ENCODE data around the gene ITGB4.

The ITGB4 gene

DNA sequence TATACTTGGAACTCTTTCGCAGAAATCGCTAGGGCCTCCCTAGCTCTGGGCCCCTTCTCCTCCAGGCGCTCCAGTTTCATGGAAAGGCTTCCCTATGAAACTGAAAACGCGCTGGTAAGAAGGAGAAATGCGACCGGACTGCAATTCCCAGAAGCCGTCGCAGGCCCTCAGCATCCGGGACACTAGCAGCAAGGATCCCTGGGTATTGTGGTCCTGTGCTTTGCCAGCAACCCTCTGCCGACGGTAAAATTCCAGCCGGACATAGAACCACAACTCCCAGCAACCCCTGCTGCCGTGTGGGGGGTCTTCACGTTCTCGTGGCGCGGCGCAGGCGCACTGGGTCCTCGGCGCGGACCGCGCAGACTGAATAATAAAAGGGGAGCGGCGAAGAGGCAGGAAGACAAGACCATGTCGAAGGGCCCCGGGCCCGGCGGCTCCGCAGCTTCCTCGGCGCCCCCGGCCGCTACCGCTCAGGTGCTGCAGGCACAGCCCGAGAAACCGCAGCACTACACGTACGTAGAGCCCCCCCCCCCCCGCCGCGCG, 63.3 kb downstream of the ITGB4 start, which contains the start of gene UNK:
Gene UNK, plus strand, starts transcription at position 334 of the 543 bp plus-strand sequence. Its CDS starts 75 bp downstream, at position 409.
- H3K9ac ChIP-seq (ENCODE audit: low read length), result peak within 1 kb of the TSS; percentile 98
- H3K4me1 ChIP-seq (ENCODE audit: control insufficient read depth, insufficient read depth, low read length), result peaks cover 24% of the 10 kb centered on the region
- H3K4me3 ChIP-seq (ENCODE audit: low read length), result peak within 1 kb of the TSS; percentile 73
- H3K36me3 ChIP-seq (ENCODE audit: control insufficient read depth, insufficient read depth, low read length), result no peaks in the 10 kb centered on the region
- H3K27me3 ChIP-seq (ENCODE audit: control insufficient read depth, insufficient read depth, low read length), result no peaks in the 10 kb centered on the region
- peak within 1 kb of the TSS; percentile 98 for H3K27ac ChIP-seq (ENCODE audit: low read depth, low read length)

DNA sequence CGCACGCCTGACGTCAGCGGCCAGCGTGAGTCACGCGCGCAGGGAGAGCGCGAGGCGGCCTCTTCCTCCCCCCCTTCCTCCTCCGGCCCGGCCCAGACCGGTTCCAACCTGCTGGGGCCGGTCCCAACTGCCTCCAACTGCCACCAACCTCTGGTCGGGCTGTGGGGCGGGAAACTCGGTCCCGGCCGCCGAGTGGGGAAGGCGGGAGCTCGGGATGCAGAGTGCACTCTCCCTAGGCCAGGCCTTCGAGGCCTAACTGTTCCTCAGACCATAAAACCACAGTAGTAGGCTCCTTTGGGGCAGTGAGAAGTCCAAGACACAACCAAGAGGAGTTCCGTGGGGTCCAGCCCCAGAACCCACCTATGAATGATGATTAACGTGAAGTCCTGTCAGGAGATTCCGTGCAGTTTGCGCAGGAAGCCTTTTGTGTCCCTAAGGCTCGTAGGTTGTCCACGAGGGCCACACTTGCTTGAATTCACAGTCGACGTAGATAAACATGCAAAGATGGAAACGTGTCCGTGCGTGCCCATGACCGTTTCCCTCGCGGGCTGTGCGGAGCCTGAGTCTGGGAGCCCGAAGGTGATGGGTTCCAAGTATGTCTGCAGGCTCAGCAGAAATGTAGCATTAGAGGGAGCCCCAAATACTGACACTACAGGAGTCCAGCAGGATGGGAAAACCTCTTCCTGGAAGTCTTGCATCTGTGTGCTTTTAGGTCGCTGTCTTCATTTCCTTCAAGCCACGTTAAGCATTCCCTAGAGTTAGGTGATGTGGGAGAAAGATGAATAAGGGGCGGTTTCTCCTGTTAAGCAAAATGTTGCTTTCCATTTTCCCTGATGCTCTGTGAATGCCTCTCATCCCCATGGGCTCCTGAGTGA, 64.0 kb downstream of the ITGB4 start:
- H3K4me3 ChIP-seq (ENCODE audit: low read length), result peak overlapping the region; percentile 73
- H3K4me1 ChIP-seq (ENCODE audit: control insufficient read depth, insufficient read depth, low read length), result peaks cover 24% of the 10 kb centered on the region

DNA sequence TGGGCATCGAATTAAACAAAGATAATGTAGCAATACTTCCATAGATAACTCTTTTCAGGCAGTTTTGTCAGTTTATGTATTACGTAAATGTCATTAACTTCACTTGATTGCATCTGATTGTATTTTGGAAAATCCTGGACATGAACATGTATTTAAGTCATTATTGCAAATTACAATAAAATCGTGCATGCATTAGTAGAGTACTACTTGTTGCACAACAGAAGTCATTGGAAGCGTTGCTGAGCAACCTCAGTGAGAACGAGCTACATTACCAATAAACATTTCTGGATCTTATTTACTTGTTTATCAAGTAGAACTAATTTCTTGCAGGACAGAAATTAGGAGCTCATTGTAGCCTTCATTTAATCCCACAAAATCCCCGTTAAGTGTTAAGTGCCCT, 70.0 kb downstream of the ITGB4 start:
- no peaks in the 10 kb centered on the region for H3K27me3 ChIP-seq (ENCODE audit: control insufficient read depth, insufficient read depth, low read length)
- no peak overlapping the region for H3K9ac ChIP-seq (ENCODE audit: low read length)
- H3K4me3 ChIP-seq (ENCODE audit: low read length), result no peak overlapping the region
- H3K36me3 ChIP-seq (ENCODE audit: control insufficient read depth, insufficient read depth, low read length), result no peaks in the 10 kb centered on the region
- H3K4me1 ChIP-seq (ENCODE audit: control insufficient read depth, insufficient read depth, low read length), result peaks cover 4% of the 10 kb centered on the region
- no peak overlapping the region for H3K27ac ChIP-seq (ENCODE audit: low read depth, low read length)

More for the DNA sequence above, 64.0 kb downstream of the ITGB4 start:
- Histone ChIP-seq H3K36me3 (ENCODE audit: control insufficient read depth, insufficient read depth, low read length) (no peaks in the 10 kb centered on the region), H3K27ac (ENCODE audit: low read depth, low read length) (peak overlapping the region; percentile 98), H3K9ac (ENCODE audit: low read length) (peak overlapping the region; percentile 98), H3K27me3 (ENCODE audit: control insufficient read depth, insufficient read depth, low read length) (no peaks in the 10 kb centered on the region)

DNA sequence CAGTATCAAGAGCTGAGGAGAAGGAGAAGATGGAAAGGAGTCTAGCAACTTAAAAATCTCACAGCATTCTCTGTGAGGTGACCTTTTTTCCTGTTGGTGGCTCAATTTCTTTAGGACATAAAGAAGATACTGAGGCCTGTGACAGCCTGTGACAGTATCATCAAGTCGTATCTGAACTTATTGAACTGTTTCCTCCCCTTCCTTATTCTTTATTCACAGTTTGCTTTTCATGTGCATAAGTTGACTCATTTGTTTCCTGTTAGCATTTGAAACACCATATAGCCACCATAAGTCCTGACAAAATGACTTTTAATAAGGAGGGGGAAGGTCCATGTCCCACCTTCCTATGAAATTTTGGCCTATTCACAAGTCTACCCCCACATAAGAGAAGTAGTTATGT, 72.2 kb downstream of the ITGB4 start:
- Histone ChIP-seq H3K4me3 (ENCODE audit: low read length) (no peak overlapping the region), H3K27me3 (ENCODE audit: control insufficient read depth, insufficient read depth, low read length) (no peaks in the 10 kb centered on the region), H3K36me3 (ENCODE audit: control insufficient read depth, insufficient read depth, low read length) (no peaks in the 10 kb centered on the region), H3K27ac (ENCODE audit: low read depth, low read length) (no peak overlapping the region), H3K9ac (ENCODE audit: low read length) (no peak overlapping the region), H3K4me1 (ENCODE audit: control insufficient read depth, insufficient read depth, low read length) (peaks cover 2% of the 10 kb centered on the region)

DNA sequence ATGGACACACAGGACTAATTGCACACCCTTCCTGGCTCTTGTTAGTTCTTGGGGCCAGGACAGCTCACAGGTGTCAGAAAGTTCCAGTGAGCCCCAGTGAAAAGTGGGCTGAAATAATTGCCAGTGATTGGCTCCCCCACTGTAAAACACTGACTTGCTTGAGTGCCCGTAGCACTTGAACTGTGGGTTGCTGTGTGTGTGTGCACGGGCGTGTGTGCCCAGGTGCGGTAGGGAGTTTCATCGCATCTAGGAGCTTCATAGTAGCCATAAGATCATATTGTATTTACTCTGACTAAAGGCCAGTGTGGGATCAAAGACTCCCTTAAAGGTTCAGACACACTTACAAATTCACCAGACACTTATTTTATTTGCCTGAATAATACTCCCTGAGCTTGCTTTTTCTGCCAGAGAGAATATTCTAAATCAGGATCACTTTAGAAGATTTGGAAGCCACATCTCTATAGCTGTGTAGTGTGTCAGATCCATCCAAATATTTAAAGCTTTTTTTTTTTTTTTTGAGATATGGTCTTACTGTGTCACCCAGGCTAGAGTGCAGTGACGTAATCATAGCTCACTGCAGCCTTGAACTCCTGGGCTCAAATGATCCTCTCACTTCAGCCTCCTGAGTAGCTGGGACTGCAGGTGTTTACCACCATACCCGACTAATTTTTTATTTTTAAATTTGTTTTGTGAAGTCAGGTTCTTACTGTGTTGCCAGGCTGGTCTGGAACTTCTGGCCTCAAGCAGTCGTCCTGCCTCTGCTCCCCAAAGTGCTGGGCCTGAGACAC, 74.8 kb downstream of the ITGB4 start:
- Histone ChIP-seq H3K27ac (ENCODE audit: low read depth, low read length) (no peak overlapping the region), H3K36me3 (ENCODE audit: control insufficient read depth, insufficient read depth, low read length) (peaks cover 3% of the 10 kb centered on the region), H3K27me3 (ENCODE audit: control insufficient read depth, insufficient read depth, low read length) (no peaks in the 10 kb centered on the region), H3K4me1 (ENCODE audit: control insufficient read depth, insufficient read depth, low read length) (peaks cover 2% of the 10 kb centered on the region), H3K9ac (ENCODE audit: low read length) (no peak overlapping the region), H3K4me3 (ENCODE audit: low read length) (no peak overlapping the region)

DNA sequence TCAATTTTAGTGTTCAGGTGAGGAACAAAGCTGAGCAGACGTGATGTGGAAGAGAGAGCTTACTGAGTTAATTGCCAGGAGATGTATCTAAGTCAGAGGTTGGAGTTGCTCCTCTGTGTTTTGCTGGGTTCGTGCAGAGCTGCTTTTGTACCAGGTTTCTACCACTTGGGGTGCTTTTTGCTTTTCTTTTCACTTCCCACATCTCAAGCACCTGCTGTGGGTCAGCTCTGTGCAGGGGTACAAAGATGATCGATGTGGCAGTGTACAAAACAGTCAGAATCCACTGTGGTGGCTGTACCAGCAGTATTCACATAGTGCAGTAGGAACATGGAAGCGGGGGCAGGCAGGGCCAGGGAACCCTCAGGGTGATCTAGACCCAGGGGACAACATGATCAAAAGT, 78.1 kb downstream of the ITGB4 start:
- no peaks in the 10 kb centered on the region for H3K4me1 ChIP-seq (ENCODE audit: control insufficient read depth, insufficient read depth, low read length)
- H3K27me3 ChIP-seq (ENCODE audit: control insufficient read depth, insufficient read depth, low read length), result no peaks in the 10 kb centered on the region
- H3K9ac ChIP-seq (ENCODE audit: low read length), result no peak overlapping the region
- H3K4me3 ChIP-seq (ENCODE audit: low read length), result no peak overlapping the region
- no peak overlapping the region for H3K27ac ChIP-seq (ENCODE audit: low read depth, low read length)
- H3K36me3 ChIP-seq (ENCODE audit: control insufficient read depth, insufficient read depth, low read length), result peaks cover 3% of the 10 kb centered on the region

DNA sequence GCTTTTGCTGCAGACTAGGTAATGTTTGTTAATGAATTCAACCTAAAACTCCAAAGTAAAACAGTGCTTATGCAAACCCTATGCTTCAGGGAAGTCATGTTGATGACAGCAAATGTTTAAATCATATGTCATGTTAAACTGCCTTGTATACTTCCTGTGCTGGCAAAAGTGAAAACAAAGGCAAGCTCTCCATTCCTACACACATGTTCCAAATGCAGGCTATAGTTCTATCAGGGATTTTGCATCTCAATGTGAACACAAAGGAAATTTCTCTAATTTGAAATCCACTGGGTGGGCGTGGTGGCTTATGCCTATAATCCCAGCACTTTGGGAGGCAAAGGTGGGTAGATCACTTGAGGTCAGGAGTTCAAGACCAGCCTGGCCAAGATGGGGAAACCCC, 82.6 kb downstream of the ITGB4 start:
- no peak overlapping the region for H3K27ac ChIP-seq (ENCODE audit: low read depth, low read length)
- H3K4me1 ChIP-seq (ENCODE audit: control insufficient read depth, insufficient read depth, low read length), result no peaks in the 10 kb centered on the region
- H3K9ac ChIP-seq (ENCODE audit: low read length), result no peak overlapping the region
- no peaks in the 10 kb centered on the region for H3K27me3 ChIP-seq (ENCODE audit: control insufficient read depth, insufficient read depth, low read length)
- H3K4me3 ChIP-seq (ENCODE audit: low read length), result no peak overlapping the region
- peaks cover 3% of the 10 kb centered on the region for H3K36me3 ChIP-seq (ENCODE audit: control insufficient read depth, insufficient read depth, low read length)

DNA sequence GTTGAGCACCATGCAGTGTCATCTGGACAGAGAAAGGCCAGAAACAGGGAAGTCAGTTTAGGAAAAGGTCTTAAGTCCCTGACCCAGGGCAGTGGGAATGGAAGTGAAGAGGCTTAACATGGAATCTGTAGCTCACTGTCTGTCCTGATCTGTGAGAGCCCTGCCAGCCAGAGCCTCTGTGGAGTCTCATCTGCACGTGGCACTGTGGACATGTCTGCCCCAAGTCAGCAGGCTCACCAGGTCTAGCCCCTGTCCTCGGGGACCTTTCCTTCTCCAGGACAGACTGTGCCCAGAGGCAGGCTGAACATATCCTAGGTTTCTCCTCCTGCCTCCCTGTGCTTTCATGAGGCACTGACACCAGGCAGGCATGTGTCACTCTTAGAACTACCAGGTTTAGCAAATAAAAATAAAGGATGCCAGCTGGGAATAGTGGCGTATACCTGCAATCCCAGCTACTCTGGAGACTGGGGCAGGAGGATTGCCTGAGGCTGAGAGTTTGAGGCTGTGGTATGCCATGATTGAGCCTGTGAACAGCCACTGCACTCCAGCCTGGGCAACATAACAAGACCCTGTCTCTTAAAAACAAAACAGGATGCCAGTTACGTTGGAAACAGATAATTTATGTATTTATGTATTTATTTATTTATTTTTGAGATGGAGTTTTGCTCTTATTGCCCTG, 85.7 kb downstream of the ITGB4 start:
- Histone ChIP-seq H3K27ac (ENCODE audit: low read depth, low read length) (no peak overlapping the region), H3K36me3 (ENCODE audit: control insufficient read depth, insufficient read depth, low read length) (peaks cover 4% of the 10 kb centered on the region), H3K9ac (ENCODE audit: low read length) (no peak overlapping the region), H3K27me3 (ENCODE audit: control insufficient read depth, insufficient read depth, low read length) (no peaks in the 10 kb centered on the region), H3K4me3 (ENCODE audit: low read length) (no peak overlapping the region), H3K4me1 (ENCODE audit: control insufficient read depth, insufficient read depth, low read length) (no peaks in the 10 kb centered on the region)

All from rectal smooth muscle tissue (tissue), 1 donor.